ENCODE measurements around the gene COPS6.

DNA sequence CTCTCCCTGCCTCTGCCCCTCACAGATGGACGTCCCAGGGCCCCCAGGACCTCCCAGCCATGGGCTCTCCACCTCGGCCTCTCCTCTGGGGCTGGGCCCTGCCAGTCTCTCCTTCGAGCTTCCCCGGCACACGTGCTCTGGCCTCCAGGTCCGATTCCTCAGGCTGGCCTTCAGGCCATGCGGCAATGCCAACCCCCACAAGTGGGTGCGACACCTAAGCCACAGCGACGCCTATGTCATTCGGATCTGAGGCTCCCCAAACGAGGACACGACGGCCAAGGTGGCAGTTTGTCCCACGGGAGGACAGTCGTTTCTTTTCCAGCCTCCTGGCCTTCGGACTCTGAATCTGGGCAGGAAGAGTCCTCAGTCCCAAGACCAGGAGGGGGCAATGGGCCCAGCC is 17.9 kb downstream of the COPS6 start:
- TF ChIP-seq EP300 (IDR thresholded peaks at IDR 0.05) (no peak), POLR2AphosphoS5 (IDR thresholded peaks at IDR 0.05) (no peak), POLR2A (IDR thresholded peaks at IDR 0.05) (no peak)
